ENCODE data around the gene GAS2L1.
"Not testable (repeated sequence)": the region's sequence is repeated elsewhere in the genome, so short reads cannot be mapped to it uniquely, and the experiment has no call there.

GAS2L1 gene

DNA sequence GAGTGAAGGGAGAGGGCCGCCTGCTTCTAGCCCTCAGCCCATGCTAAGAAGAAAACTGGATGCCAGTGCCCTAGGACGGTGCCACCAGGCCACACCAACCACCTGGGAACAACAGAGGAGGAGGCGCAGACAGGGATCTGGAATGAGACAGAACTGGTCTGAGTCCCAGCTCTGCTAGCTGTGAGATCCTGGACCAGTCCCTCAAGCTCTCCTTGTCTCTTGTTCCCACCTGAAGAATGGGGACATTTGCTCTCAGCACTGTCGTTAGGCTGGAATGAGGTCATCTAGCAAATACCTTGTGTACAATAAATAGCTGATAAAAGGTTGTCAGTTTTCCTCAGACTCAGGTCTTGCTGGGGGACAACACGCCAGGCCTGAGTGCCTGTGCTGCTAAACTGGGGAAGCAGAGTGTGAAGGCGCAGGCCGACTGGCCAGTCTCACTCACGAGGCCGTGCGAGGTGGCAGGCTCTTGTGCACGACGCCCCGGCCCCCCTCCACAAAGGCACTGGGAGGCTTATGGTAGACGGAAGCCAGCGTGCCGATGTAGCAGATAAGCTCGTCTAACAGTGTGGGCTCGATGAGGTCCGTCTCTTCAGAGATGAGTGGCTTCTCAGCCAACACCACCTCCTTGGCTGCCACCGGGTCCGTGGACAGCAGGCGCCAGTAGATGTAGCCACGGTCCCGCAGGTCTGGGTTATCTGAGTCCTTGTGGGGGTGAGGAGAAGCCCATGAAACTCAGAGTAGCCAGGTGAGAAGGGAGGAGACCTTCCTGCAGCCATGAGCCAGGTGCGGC lies 34.8 kb downstream of the GAS2L1 start:
- TF ChIP-seq, protein P1, sequence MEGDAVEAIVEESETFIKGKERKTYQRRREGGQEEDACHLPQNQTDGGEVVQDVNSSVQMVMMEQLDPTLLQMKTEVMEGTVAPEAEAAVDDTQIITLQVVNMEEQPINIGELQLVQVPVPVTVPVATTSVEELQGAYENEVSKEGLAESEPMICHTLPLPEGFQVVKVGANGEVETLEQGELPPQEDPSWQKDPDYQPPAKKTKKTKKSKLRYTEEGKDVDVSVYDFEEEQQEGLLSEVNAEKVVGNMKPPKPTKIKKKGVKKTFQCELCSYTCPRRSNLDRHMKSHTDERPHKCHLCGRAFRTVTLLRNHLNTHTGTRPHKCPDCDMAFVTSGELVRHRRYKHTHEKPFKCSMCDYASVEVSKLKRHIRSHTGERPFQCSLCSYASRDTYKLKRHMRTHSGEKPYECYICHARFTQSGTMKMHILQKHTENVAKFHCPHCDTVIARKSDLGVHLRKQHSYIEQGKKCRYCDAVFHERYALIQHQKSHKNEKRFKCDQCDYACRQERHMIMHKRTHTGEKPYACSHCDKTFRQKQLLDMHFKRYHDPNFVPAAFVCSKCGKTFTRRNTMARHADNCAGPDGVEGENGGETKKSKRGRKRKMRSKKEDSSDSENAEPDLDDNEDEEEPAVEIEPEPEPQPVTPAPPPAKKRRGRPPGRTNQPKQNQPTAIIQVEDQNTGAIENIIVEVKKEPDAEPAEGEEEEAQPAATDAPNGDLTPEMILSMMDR (IDR thresholded peaks at IDR 0.05; ENCODE audit: low read depth, low read length) = no peak
- H3K4me1 ChIP-seq = peaks cover 17% of the 10 kb centered on the region
- no peak overlapping the region for H3K4me3 ChIP-seq (ENCODE audit: low read depth, low read length)
- H3K36me3 ChIP-seq = peaks cover 67% of the 10 kb centered on the region
- no peaks in the 10 kb centered on the region for H3K9me3 ChIP-seq
- DNase-seq = no peak
- H3K27me3 ChIP-seq = no peaks in the 10 kb centered on the region

DNA sequence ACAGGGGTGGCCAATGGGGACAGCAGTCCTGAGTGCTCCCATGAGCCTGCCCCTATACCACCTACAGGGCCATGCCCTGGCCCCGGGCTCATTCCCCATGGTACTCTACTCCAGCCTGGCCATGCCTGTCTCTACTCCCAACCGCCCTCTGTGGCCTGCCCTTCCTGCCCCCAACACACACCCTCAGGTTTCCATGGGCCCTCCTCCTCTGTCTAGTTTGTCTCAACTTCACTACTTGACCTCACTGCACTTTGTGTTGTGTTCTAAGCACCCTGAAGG lies 35.3 kb downstream of the GAS2L1 start:
- DNase-seq = no peak
- H3K4me3 ChIP-seq (ENCODE audit: low read depth, low read length) = no peak overlapping the region
- H3K9me3 ChIP-seq = no peaks in the 10 kb centered on the region
- peaks cover 70% of the 10 kb centered on the region for H3K36me3 ChIP-seq
- H3K4me1 ChIP-seq = peaks cover 17% of the 10 kb centered on the region
- H3K27me3 ChIP-seq = no peaks in the 10 kb centered on the region
- TF ChIP-seq, protein P1 (IDR thresholded peaks at IDR 0.05; ENCODE audit: low read depth, low read length) = no peak

GRCh38 chr22:29342177-29342576 lies 35.7 kb downstream of the GAS2L1 start:
- Histone ChIP-seq H3K36me3 (peaks cover 70% of the 10 kb centered on the region), H3K9me3 (no peaks in the 10 kb centered on the region), H3K4me1 (peaks cover 17% of the 10 kb centered on the region), H3K4me3 (ENCODE audit: low read depth, low read length) (no peak overlapping the region), H3K27me3 (no peaks in the 10 kb centered on the region)
- no peak for DNase-seq
- TF ChIP-seq, protein P1 (IDR thresholded peaks at IDR 0.05; ENCODE audit: low read depth, low read length) = no peak

DNA sequence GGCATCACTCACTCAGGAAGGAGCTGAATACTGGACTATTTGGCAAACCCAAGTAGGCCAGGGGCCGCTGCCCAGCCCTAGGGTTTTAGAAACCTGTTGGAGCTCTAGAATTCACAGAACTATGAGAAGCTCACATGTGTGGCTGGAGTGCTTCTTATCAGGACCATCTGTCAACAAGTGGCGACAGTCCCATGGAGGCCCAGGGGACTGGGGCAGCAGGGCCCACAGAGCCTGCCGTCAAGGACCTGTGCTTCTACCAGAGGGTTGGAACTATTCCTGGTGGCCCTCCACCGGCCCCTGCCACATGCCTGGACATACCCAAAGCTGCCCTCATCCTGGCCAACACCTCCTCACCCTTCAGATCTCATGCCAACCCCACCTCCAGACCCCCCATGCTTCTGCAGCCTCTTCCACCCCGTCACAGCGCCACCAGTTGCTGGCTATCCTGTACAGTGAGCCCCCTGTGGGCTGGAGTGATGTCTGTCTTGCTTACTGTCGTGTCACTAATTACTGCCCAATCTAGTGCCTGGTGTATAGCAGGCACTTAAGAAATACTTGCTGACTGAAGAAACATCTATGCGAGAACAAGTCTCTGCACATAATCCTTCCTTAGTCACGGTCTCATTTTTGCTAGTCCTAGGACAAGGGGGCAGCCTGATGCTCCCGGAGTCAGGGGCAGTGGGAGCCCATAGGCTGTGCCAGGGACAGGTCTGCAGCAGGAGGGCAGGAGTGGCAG lies 36.3 kb downstream of the GAS2L1 start:
- Histone ChIP-seq H3K4me1 (peaks cover 17% of the 10 kb centered on the region), H3K27me3 (no peaks in the 10 kb centered on the region), H3K9me3 (no peaks in the 10 kb centered on the region), H3K4me3 (ENCODE audit: low read depth, low read length) (no peak overlapping the region), H3K36me3 (peaks cover 70% of the 10 kb centered on the region)
- TF ChIP-seq, protein P1 (IDR thresholded peaks at IDR 0.05; ENCODE audit: low read depth, low read length) = peak; percentile 25
- DNase-seq = no peak

DNA sequence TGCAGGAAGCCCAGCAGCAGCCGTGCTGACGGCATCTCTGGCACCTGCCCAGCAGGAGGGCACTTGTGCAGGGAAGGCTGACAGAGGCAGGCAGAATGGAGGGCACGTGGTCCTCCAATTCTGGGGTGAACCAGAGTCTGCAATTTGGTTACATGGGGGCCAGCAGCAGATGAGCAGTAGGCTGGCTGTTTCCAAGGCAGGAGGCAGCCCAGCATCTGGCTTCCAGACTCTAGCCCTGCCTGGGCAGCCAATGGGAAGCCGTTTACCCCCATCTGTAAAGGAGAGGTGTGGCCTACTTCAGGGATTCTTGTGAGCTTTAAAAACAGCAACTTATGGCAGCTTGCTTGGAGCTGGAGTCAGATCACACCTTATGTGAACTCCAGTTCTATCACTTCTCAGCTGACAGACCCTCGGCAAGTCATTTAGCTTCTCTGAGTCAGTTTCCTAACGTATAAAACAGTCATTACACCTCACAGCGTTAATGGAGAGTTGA lies 36.9 kb downstream of the GAS2L1 start:
- Histone ChIP-seq H3K9me3 (no peaks in the 10 kb centered on the region), H3K4me3 (ENCODE audit: low read depth, low read length) (no peak overlapping the region), H3K4me1 (peaks cover 17% of the 10 kb centered on the region), H3K27me3 (no peaks in the 10 kb centered on the region), H3K36me3 (peaks cover 67% of the 10 kb centered on the region)
- TF ChIP-seq, protein P1 (IDR thresholded peaks at IDR 0.05; ENCODE audit: low read depth, low read length) = no peak
- peak; percentile 83 for DNase-seq

GRCh38 chr22:29344137-29344536 lies 37.7 kb downstream of the GAS2L1 start:
- H3K4me1 ChIP-seq = peaks cover 17% of the 10 kb centered on the region
- H3K4me3 ChIP-seq (ENCODE audit: low read depth, low read length) = no peak overlapping the region
- H3K9me3 ChIP-seq = no peaks in the 10 kb centered on the region
- TF ChIP-seq, protein P1 (IDR thresholded peaks at IDR 0.05; ENCODE audit: low read depth, low read length) = no peak
- no peaks in the 10 kb centered on the region for H3K27me3 ChIP-seq
- peaks cover 65% of the 10 kb centered on the region for H3K36me3 ChIP-seq
- DNase-seq = peak; percentile 87

- not testable (repeated sequence) for H3K9me3 ChIP-seq; DNase-seq; H3K4me3 ChIP-seq (ENCODE audit: low read depth, low read length); H3K27me3 ChIP-seq
- H3K4me1 ChIP-seq = peaks cover 17% of the 10 kb centered on the region
- peaks cover 62% of the 10 kb centered on the region for H3K36me3 ChIP-seq
Measured at GRCh38 chr22:29344889-29345288, 38.4 kb downstream of the GAS2L1 start.

Measured in BE2C (cell line).